Suprapubic skin (tissue), 3 donors: Measurements from ENCODE around the gene FAM117A.

ENCODE experiments used
- CTCF ChIP-seq, 2 donors: fragments of 200-600 bp in 1 of 2; fragments of 450-650 bp in 1 of 2; sonication (generic) in 1 of 2; IDR thresholded peaks; one replicate each; pipeline ENCODE4 v1.5.1; 2016 to 2019; ENCODE audit warnings: antibody characterized with exemption in 2 of 2, mild to moderate bottlenecking in 1 of 2, moderate library complexity in 1 of 2
- EP300 ChIP-seq: sonication (generic); formaldehyde crosslinking; IDR thresholded peaks from one replicate; pipeline ENCODE4 v1.6.1; 2017; ENCODE audit warnings: antibody characterized with exemption

- TF ChIP-seq EP300: no peak
- TF ChIP-seq CTCF (IDR thresholded peaks at IDR 0.05): no peak
Observed at GRCh38 chr17:49764559-49765180, 739 bp upstream of the FAM117A start.
